ENCODE data around the gene PAX8.

PAX8 gene

GRCh38 chr2:113197347-113198047 is 81.2 kb downstream of the PAX8 start:
- no peaks in the 10 kb centered on the region for H3K27me3 ChIP-seq (replicated peaks)
- no peak for DNase-seq
- no peaks in the 10 kb centered on the region for H3K36me3 ChIP-seq (replicated peaks)
- H3K4me3 ChIP-seq (ENCODE audit: low read depth, low read length), result no peak overlapping the region
- in situ Hi-C loops (cut with HindIII; ENCODE audit: low pct_ligation_motif_present, low sequenced_read_pairs), result no loop called here
- no peak for TF ChIP-seq CTCF (IDR thresholded peaks at IDR 0.05; ENCODE audit: low read depth, low read length, missing control alignments)
- H3K27ac ChIP-seq, result no peak overlapping the region

- DNase-seq, result no peak
- Histone ChIP-seq H3K27ac (no peak overlapping the region), H3K27me3 (replicated peaks) (no peaks in the 10 kb centered on the region), H3K36me3 (replicated peaks) (no peaks in the 10 kb centered on the region), H3K4me3 (ENCODE audit: low read depth, low read length) (no peak overlapping the region)
- in situ Hi-C loops (cut with HindIII; ENCODE audit: low pct_ligation_motif_present, low sequenced_read_pairs), result no loop called here
- no peak for TF ChIP-seq CTCF (IDR thresholded peaks at IDR 0.05; ENCODE audit: low read depth, low read length, missing control alignments)
Observed at GRCh38 chr2:113196839-113197238, 81.9 kb downstream of the PAX8 start.

GRCh38 chr2:113195923-113196501 is 82.7 kb downstream of the PAX8 start:
- H3K27ac ChIP-seq, result no peak overlapping the region
- no peak for DNase-seq

GRCh38 chr2:113192459-113193100 is 86.1 kb downstream of the PAX8 start:
- Histone ChIP-seq H3K27me3 (replicated peaks) (no peaks in the 10 kb centered on the region), H3K36me3 (replicated peaks) (no peaks in the 10 kb centered on the region), H3K4me3 (ENCODE audit: low read depth, low read length) (no peak overlapping the region), H3K27ac (no peak overlapping the region)
- in situ Hi-C loops (cut with HindIII; ENCODE audit: low pct_ligation_motif_present, low sequenced_read_pairs), result no loop called here
- DNase-seq, result no peak
- peak; percentile 52 for TF ChIP-seq CTCF (IDR thresholded peaks at IDR 0.05; ENCODE audit: low read depth, low read length, missing control alignments)

More at GRCh38 chr2:113195923-113196501, 82.7 kb downstream of the PAX8 start:
- in situ Hi-C loops (cut with HindIII; ENCODE audit: low pct_ligation_motif_present, low sequenced_read_pairs), result no loop called here
- no peak for TF ChIP-seq CTCF (IDR thresholded peaks at IDR 0.05; ENCODE audit: low read depth, low read length, missing control alignments)
- Histone ChIP-seq H3K36me3 (replicated peaks) (no peaks in the 10 kb centered on the region), H3K27me3 (replicated peaks) (no peaks in the 10 kb centered on the region), H3K4me3 (ENCODE audit: low read depth, low read length) (no peak overlapping the region)

- H3K27me3 ChIP-seq (replicated peaks), result no peaks in the 10 kb centered on the region
- no peaks in the 10 kb centered on the region for H3K36me3 ChIP-seq (replicated peaks)
- H3K4me3 ChIP-seq (ENCODE audit: low read depth, low read length), result no peak overlapping the region
- DNase-seq, result no peak
- in situ Hi-C loops (cut with HindIII; ENCODE audit: low pct_ligation_motif_present, low sequenced_read_pairs), result no loop called here
- H3K27ac ChIP-seq, result no peak overlapping the region
- TF ChIP-seq CTCF (IDR thresholded peaks at IDR 0.05; ENCODE audit: low read depth, low read length, missing control alignments), result no peak
Observed at GRCh38 chr2:113190871-113191270, 87.8 kb downstream of the PAX8 start.
